Prostate gland (tissue), 2 donors: ENCODE measurements around the gene CLCF1.

Experiments
- POLR2A ChIP-seq: fragments of 450-650 bp; IDR thresholded peaks from one replicate; pipeline ENCODE4 v1.6.1; 2016; ENCODE audit warnings: antibody characterized with exemption, mild to moderate bottlenecking
- POLR2AphosphoS5 ChIP-seq: sonication (generic); formaldehyde crosslinking; IDR thresholded peaks from one replicate; pipeline ENCODE4 v1.6.1; 2017; ENCODE audit warnings: antibody characterized with exemption
- TF ChIP-seq, protein P1 (sequence below), 4 experiments: fragments of 200-600 bp in 2 of 4; fragments of 450-650 bp in 2 of 4; sonication (generic) in 2 of 4; IDR thresholded peaks; 1 replicate in 3 of 4; 2 replicates in 1 of 4; pipeline ENCODE4 v1.5.1; 2016 to 2019; ENCODE audit warnings: antibody characterized with exemption in 4 of 4, mild to moderate bottlenecking in 2 of 4, moderate library complexity in 2 of 4

DNA sequence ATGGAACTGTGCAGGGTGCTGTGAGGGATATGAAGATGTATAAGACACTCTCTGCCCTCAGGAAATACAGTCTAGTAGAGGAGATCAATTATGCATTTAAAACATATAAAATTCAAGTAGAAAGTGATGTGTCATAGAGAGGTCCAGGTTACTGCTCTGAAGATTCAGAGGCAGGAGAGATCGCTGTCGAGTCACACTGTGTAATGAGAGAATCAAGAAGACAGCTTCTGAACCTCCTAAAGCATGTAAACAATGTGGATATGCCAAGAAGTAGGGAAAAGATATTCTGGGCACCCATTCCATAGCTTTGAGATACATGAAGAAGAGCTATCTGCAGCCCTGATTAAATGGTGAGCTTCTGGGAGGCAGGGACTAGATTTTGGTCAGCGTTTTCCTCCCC, 53.4 kb downstream of the CLCF1 start:
- TF ChIP-seq, protein P1, sequence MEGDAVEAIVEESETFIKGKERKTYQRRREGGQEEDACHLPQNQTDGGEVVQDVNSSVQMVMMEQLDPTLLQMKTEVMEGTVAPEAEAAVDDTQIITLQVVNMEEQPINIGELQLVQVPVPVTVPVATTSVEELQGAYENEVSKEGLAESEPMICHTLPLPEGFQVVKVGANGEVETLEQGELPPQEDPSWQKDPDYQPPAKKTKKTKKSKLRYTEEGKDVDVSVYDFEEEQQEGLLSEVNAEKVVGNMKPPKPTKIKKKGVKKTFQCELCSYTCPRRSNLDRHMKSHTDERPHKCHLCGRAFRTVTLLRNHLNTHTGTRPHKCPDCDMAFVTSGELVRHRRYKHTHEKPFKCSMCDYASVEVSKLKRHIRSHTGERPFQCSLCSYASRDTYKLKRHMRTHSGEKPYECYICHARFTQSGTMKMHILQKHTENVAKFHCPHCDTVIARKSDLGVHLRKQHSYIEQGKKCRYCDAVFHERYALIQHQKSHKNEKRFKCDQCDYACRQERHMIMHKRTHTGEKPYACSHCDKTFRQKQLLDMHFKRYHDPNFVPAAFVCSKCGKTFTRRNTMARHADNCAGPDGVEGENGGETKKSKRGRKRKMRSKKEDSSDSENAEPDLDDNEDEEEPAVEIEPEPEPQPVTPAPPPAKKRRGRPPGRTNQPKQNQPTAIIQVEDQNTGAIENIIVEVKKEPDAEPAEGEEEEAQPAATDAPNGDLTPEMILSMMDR (IDR thresholded peaks at IDR 0.05): no peak
- TF ChIP-seq POLR2AphosphoS5 (no peak), POLR2A (no peak)
